Stimulated activated CD8-positive, alpha-beta memory T cell treated with anti-CD3 and anti-CD28 coated beads, Interleukin-4, amount 100 ng/mL, for 1 hour (primary cell): ENCODE data around the gene HAND1.

Source experiments
- DNase-seq, 2 donors: peaks; one replicate each; pipeline ENCODE4 v3.0.0-alpha.2; 2020; ENCODE audit warnings: low read depth in 2 of 2, low spot score in 1 of 2

HAND1 gene

DNA sequence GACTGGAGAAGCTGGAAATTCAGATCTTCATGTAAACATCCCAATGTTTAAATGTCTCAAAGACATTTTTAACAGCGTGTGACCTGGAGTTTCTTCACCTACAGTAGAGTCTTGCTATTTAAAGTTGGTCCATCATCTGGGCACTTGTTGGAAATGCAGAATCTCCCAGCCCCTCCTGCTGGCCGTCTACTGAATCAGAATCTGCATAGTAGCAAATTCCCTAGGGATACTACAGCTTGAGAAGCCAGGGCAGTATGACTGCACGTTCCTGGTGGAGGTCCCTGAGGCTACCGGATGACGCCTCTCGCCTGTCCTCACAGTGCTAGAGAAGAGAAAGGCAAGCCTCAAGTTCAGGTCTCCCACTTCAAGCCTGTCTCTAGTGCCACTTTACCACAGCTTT, 16.5 kb downstream of the HAND1 start:
- DNase-seq: no peak

DNA sequence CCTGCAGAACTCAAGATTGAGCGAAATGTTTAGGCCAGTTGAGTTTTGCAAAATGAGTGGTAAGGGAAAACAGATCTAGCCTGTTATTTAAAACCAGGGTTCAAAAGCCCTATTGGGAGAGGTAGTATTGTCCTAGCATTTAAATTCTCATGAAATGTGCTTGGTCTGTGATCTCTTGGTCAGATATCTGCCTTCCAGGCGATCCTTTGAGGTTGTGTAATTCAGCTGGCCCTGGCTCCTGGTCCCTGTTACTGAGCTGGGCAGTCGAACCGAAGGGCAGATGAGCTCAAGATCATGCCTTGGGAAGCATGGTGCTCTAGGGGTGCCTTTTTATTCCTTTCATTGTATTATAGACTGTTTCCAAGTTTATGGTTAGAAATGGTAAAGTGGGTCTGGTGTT, 17.9 kb downstream of the HAND1 start:
- no peak for DNase-seq

DNA sequence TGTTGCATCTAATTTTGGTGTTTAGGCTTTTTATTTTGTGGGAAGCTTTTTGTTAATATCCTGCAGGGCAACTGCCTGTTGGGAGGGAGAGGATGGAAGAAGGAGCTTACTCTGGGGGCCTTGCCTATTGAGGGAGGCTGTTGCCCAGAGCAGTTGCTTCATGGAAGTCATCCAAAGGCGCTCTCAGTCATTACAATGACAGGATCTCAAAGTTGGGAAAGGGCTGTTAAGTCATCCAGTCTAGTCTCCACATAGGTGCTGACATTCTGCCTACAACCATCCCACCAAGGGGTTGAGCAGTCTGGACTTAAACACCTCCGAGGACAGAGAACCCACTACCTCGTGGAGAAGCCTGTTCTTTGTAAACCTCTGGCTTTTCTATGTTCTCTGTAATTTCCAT, 19.0 kb downstream of the HAND1 start:
- no peak for DNase-seq

DNA sequence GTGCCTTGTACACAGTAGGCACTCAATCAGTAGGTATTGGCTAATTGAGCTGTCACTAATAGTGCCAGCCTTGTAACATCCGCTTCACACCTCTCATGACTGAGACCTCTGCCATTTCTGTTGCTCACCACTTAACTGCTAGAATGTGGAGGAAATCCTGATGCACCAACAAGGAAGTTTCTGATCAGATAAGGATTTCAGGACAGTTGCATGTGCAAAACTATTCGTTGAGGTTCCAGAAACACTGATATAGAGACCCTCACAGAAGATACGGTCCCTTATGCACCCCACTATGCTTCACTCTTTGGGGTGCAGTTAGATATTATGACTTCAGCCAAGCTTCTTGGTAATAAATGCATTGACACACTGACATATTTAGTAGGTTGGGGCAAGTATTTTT, 21.5 kb downstream of the HAND1 start:
- DNase-seq: no peak

DNA sequence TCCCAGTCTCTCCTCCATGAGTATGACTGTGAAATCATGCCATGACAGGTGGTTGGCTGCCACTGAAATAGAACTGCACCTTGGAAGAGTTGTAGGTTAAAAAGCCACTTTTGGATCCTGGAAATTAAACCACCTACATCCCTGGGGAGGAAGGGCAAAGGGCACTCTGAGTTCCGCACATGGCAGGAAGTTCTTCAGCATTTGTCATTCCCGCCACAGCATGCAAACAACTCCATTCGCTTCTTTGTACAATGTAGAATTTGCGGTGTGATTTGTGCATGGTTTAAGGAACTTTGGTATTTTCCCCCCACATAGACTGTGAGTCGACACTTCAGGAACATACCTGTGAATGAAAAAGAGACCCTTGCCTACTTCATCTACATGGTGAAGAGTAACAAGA, 22.4 kb downstream of the HAND1 start:
- no peak for DNase-seq

DNA sequence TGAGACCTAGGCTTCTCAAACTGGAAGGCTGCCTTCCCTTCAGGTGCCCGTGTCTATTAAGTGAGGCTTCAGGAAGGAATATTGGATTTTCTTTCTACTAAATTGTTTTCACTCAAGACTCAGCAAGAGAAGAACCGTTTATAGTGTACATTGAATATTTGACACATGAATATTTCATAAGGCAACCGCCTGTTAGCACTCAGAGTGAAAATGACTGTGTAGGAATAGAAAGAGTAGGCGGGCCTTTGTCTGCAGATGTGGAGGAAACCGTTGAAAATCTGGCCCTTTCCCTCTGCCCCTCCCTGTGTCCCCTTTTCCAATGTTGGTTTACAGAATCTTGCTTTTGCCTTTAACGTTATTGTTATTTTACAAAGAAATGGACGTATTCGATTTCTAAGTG, 26.1 kb downstream of the HAND1 start:
- DNase-seq: no peak

DNA sequence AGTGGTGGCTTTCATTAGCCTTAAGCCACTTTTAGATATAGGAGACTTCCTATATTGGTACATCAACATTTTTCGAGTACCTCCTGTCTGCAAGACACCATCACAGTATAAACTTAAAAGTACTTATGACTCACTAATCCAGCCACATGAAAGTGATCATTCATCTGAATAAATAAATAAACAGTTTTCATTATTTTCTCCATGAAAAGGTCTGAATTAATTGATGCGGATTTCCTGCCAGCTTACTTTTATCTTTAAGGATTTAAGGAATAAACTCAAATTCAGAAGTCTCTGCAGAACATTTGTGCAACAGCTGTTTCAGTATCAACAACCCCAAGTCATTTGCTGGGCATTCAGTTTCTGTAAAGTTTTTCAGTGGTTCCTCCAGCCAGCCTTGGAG, 28.2 kb downstream of the HAND1 start:
- DNase-seq: no peak

DNA sequence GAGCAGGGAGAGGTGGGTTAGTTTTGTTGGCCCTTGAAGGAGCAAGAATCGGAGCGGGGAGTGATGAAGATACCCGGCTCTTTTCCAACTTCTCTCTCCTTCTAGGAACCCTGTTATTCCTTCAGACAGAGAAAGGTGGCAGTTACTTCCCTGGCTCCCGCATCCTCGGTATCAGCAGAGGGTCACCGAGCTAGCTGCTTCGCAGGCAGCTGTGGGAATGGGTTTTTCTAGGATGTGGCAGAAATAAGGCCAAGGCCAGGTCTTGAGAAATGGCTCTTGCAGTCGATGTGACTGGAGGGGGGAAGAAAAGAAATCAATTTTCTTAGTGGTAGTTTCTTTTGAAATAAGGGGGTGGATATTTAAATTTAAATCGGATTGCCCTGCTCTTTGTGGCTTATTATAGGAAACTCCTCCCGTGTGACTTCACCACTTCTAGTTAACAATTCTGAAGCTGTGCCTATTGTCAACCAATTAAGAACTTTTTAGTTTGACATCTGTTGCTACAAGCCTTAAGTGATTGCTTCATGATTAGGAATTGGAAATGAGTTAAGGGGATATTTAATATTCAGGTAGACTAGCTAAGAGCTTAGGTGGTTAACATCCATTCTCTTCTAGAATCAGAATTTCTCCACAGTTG, 30.8 kb downstream of the HAND1 start:
- no peak for DNase-seq

DNA sequence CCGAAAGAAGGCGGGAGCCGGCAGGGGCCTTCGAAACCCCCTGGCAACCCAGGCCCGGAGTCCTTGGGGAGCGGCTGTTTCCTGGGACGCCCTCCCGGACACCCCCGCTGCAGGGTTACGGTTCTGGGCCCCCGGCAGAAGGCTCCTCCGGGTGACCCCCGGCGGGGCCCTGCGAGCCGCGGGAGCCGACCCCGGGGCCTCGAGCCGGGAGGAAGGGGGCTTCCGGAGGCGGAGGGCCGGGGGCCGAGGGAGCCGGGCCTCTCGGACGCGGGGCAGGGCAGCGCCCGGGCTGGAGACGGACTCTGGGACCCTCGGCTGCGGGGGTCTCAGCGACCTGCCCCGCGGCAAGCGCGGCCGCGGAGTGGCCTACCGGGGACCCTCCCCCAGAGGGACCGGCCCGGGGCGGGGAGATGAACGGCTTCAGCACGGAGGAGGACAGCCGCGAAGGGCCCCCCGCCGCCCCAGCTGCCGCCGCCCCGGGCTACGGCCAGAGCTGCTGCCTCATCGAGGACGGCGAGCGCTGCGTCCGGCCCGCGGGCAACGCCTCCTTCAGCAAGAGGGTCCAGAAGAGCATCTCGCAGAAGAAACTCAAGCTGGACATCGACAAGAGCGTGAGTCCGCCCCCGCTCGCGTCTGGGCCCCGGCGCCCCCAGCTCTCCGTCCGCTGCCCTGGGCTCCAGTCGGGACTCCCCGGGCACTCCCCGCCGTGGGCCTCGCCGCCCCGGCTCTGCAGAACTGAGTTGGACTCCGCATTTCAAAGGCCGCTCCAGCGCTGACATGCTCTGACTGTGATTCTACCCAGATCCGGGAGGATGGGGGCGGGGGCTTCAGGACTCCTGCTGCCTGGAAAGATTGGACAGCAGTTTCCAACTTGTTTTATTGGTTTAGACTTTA, 31.6 kb downstream of the HAND1 start:
- DNase-seq: no peak

DNA sequence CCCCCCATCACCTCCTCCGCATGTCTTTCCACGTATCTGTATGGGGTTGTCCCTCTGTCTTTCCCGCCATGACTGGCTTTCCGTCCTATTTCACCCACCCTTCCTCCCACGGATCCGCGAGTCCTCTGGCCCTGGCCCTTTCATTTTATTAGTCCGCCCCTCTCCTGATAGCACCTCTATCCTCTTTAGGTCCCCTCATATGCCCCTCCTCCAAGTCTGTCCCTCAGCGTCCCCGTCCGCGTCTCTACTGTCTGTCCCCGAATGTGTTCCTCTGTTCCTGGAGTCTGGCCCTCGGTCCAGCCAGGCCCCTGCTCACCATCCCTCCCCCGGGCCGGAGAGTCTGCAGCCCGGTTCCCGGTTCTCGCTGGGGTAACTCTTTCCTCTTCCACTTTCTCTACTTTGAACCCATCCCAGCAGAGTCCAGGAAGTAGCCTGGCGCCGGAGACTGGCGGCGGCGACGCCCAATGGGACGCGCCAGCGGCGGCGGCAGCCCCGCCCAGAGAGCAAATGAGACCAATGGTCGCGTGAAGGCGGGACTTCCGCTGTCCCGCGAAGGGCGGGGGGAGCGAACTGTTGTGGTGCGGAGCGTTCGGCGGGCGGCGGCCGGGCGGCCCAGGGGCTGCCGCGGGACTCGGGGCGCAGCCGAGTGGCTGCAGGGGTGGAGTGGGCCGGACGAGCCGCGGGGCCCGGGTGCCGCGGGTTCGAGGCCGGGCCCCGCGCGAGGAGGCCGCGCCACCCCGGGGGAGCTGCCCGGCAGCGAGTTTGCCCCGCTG, 32.4 kb downstream of the HAND1 start, which contains the start of gene SAP30L:
TSS of gene SAP30L (plus strand) at position 576 of the 773 bp plus-strand sequence. CDS start 608 bp downstream, outside the sequence.
- peak; percentile 80 to 86 for DNase-seq

DNA sequence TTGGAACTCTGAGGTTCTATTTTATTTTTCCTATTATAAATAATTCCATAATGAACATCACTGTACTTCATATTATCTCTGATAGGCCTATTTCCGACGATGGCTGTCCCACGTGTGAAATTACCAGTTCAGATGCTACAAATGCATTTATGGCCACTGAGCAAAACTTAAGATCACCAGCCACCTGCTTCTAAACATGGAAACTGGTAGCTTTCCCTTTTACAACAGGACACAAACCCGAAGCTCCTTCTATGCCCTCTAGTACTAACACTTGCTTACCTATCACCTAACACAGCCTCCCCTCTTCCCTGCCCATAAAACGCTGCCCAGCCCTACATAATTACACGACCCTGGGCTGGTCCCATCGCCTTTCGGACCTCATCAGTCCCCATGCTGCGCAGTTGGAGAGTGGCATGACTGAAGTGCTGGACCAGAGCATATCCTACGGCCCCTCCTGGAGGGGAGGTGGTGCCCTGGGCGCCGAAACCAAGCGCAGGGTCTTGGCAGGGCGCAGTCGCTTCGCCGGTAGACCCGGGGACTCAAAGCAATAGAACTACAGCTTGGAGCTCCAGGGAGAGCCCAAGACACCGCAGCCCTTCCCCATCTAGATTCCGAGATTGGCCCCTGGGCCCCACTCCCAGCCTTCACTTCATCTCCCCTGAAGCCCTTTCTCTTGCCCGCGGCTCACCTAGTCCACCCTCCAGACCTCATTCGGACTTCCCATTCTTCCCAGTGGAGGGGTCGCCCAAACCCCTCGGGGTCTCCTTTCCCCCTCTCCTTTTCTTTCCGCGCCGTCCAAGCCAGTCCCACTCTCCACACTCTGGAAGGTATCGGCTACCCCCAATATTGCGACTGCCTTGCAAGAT, 33.2 kb downstream of the HAND1 start:
- DNase-seq: no peak

DNA sequence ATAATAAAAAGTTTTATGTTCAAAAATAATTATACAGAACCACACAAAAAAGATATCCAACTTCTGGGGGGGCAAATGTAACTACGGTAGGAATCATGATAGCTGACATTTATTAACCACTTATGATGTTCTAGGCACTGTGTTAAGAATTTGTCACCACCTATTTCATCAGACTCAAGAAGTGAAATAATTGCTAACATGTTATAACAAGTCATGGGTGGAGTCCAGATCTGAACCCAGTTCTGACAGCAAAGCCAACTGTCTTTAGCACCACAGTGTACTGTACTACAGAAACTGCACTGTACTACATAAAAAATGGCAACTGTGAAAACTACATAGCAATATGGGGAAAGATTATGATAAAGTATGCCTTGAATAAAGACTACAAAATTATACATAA, 35.2 kb downstream of the HAND1 start:
- DNase-seq: no peak

DNA sequence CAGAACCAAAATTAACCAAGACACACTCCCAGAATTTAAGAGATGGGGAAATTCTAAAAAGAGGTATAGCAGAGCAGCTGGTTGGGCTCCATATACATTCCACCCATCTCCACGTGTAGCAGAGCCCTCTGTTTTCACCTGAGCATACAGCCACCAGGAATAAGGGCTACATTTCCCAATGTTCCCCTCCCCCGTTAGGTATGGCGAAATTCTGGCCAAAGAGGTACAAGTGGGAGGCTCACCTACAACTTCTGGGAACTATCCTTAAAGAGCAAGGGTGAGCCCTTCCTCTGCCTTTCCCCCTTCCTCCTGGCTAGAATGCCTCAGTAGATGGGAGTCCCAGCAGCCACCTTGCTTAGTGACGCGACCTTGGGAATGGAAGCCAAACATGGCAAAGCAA, 37.5 kb downstream of the HAND1 start:
- DNase-seq: no peak

DNA sequence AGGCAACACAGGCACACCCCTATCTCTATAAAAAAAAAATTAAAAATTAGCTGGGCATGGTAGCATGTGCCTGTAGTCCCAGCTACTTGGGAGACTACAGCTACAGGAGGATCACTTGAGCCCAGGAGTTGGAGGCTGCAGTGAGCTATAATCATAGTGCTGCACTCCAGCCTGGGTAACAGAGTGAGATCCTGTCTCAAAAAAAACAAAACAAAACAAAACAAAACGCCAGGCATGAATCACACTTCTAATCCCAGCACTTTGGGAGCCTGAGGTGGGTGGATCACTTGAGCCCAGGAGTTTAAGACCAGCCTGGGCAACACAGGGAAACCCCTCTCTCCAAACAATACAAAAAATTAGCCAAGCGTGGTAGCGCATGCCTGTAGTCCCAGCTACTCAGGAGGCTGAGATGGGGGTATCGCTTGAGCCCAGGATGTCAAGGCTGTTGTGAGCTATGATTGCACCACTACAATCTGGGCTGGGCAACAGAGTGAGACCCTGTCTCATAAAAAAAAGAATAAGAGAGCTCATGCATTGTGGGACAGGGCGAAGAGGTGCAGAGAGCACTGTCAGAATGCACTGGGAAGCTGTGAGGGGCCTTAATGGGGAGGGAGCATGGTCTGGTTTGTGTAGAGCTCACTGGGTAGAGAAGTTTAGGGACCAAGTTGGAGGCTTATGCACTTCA, 40.6 kb downstream of the HAND1 start:
- DNase-seq: no peak

DNA sequence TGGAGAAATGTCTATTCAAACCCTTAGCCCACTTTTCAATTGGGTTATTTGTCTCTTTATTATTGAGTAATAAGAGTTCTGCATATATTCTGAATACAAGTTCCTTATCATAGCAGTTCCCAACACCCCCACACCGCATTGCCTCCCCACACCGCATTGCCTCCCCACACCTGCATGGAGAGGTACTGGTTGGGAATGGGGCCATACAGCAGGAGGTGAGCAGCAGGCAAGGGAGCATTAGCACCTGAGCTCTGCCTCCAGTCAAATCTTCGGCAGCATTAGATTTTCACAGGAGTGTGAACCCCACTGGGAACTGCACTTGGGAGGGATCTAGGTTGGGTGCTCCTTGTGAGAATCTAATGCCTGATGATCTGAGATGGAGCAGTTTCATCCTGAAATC, 42.8 kb downstream of the HAND1 start:
- DNase-seq: no peak

DNA sequence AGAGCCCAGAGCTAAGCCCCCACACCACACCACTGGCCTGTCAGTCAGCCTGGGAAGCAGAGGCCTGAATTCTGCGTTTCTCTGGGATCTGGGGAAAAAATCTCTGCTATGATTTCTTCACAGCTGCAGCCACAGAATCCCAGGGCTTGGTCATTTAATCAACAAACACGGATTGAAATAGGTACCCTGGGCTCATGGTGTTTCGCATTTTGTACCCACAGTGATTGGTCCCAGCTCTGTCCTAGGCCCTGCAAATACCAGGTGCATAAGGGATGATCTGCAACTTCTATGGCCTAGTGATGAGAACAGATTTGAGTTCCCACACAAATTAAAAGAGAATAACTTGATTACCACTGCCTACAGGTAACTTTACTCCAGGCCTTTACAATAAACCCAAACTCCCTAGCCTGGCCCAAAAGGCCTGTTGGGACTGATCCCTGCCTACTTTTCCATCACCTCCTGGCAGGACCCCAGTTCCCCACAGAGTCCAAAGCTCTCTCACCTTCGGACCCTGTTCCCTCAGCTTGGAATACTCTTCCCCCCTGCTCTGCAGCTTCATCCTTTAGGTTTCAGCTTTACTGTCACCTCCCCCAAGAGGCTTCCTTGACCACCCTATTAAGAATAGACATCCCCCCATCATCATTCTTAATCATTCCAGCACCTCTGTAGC, 46.9 kb downstream of the HAND1 start:
- DNase-seq: no peak

DNA sequence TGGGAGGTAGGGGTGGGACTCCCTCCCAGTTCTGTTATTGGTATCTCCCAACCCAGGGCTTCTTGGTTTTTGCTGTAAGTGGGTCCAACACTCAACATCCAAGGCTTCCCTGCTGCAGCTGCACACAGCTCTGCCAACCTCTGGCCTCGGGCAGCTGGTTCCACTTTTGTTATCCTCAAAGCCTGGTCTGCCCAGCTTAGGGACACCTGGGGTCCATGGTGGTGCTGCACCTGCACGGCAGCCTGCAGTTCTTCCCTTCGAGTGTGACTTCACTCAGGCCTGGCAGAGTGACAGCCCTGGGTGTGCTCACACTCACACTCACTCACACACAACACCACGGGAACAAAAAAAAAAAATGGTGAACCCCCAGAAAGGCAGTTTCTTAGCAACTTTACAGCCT, 47.6 kb downstream of the HAND1 start:
- no peak for DNase-seq

DNA sequence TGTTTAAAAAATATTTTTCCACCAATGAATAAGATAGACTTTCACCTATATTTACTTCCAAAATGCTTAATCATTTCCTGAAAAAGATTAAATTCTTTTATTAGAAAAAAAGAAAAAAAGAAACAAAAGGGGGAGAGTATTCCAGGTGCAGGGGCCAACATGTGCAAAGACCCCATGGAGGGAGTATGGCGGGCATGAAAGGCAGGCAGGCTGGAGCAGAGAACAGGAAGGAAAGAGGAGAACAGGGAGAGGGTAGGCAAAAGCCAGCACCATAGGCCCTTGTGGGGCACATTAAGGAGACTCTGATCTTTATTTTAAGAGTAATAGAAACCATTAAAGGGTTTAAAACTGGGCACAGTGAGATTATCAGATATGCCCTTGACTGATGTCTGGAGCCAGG, 48.7 kb downstream of the HAND1 start:
- no peak for DNase-seq

DNA sequence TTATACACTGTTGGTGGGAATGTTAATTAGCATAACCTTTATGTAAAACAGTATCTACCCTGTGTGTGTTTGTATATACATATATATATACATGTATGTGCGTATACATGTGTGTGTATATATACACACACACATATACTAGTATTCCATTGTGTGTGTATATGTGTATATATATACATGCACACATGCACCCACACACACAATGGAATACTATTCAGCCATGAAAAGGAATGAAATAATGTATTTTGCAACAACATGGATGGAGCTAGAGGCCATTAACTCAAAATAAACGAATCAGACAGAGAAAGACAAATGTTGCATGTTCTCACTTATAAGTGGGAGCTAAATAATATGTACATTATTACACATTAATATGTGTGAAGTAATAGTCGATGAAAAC, 49.8 kb downstream of the HAND1 start:
- DNase-seq: no peak
